SK-N-SH (cell line): ENCODE data around the gene TAS2R41. TPM values are rescaled to one million over a fixed set of nuclear protein-coding genes. Genes with fewer than 3 reads are reported as not detected.

ENCODE experiments used
- CTCF ChIA-PET: fragments of 300-600, 350-600 bp; formaldehyde crosslinking; extraction: SDS; loops from one replicate; lab custom pipeline; 2021; lab: Yijun Ruan, JAX
- POLR2A ChIA-PET: fragments of 350-600 bp; sonication (Branson Sonifier 250); formaldehyde crosslinking; extraction: SDS; loops from one replicate; lab custom pipeline; 2020; ENCODE audit warnings: antibody characterized with exemption, inconsistent platforms; lab: Yijun Ruan, JAX
- DNase-seq: peaks from one replicate; pipeline ENCODE4 v3.0.0; 2012
- H2AFZ ChIP-seq: fragments of 200-600 bp; sonication (generic); 2 replicates; pipeline ENCODE4 v1.8.1; 2016; ENCODE audit warnings: antibody characterized with exemption, mild to moderate bottlenecking, low read depth
- H3F3A ChIP-seq: fragments of 200-600 bp; sonication (generic); replicated peaks from 2 replicates; pipeline ENCODE3; 2016; ENCODE audit warnings: antibody characterized with exemption, mild to moderate bottlenecking; ENCODE audit not compliant: insufficient read depth
- H3K27ac ChIP-seq, 2 experiments: fragments of 200-500 bp in 1 of 2; fragments of 200-600 bp in 1 of 2; sonication (Bioruptor generic) in 1 of 2; sonication (generic), shearing (Covaris generic) in 1 of 2; 2 replicates each; pipeline versions ENCODE4 v1.5.1 to v1.6.1; 2014 to 2016; ENCODE audit warnings: low read depth in 2 of 2, inconsistent platforms in 1 of 2, low read length in 1 of 2, mild to moderate bottlenecking in 1 of 2, mixed read lengths in 1 of 2
- H3K27me3 ChIP-seq: fragments of 200-600 bp; sonication (generic), shearing (Covaris generic); 2 replicates; pipeline ENCODE4 v1.6.1; 2016; ENCODE audit warnings: mixed run types; ENCODE audit not compliant: insufficient read depth
- H3K36me3 ChIP-seq, 2 experiments: fragments of 200-500 bp in 1 of 2; fragments of 200-600 bp in 1 of 2; sonication (Bioruptor generic) in 1 of 2; sonication (generic) in 1 of 2; replicated peaks in 1 of 2; 2 replicates each; pipeline versions ENCODE3 to v1.5.1; 2014 to 2016; ENCODE audit warnings: low read length in 1 of 2, mild to moderate bottlenecking in 1 of 2; ENCODE audit not compliant: insufficient read depth in 2 of 2, control insufficient read depth in 1 of 2
- H3K4me1 ChIP-seq, 2 experiments: fragments of 200-500 bp in 1 of 2; fragments of 200-600 bp in 1 of 2; sonication (Bioruptor generic) in 1 of 2; sonication (generic), shearing (Covaris generic) in 1 of 2; 2 replicates each; pipeline versions ENCODE4 v1.5.1 to v1.6.1; 2014 to 2016; ENCODE audit warnings: low read depth in 1 of 2, low read length in 1 of 2, mixed run types in 1 of 2; ENCODE audit not compliant: insufficient read depth in 2 of 2, control insufficient read depth in 1 of 2
- H3K4me2 ChIP-seq: fragments of 200-600 bp; sonication (generic), shearing (Covaris generic); 2 replicates; pipeline ENCODE4 v1.6.1; 2017; ENCODE audit warnings: mixed run types
- H3K4me3 ChIP-seq, 2 experiments: fragments of 200-500 bp in 1 of 2; fragments of 200-600 bp in 1 of 2; sonication (Bioruptor generic) in 1 of 2; sonication (generic), shearing (Covaris generic) in 1 of 2; 2 replicates each; pipeline versions ENCODE4 v1.5.1 to v1.8.1; 2014 to 2016; ENCODE audit warnings: low read depth in 2 of 2, inconsistent platforms in 1 of 2, low read length in 1 of 2, mild to moderate bottlenecking in 1 of 2, mixed read lengths in 1 of 2, moderate library complexity in 1 of 2
- H3K79me2 ChIP-seq: fragments of 200-600 bp; sonication (generic); 2 replicates; pipeline ENCODE4 v1.8.1; 2017; ENCODE audit warnings: mild to moderate bottlenecking; ENCODE audit not compliant: insufficient read depth
- H3K9ac ChIP-seq: fragments of 200-600 bp; sonication (generic); 2 replicates; pipeline ENCODE4 v1.6.1; 2017; ENCODE audit warnings: mixed run types
- H3K9me2 ChIP-seq: fragments of 200-600 bp; sonication (generic); 2 replicates; pipeline ENCODE4 v1.6.1; 2017; ENCODE audit warnings: mixed run types
- H3K9me3 ChIP-seq: fragments of 200-600 bp; sonication (generic); 2 replicates; pipeline ENCODE4 v1.6.1; 2017; ENCODE audit warnings: mixed run types, mild to moderate bottlenecking, moderate library complexity
- H4K20me1 ChIP-seq: fragments of 200-600 bp; sonication (generic); 2 replicates; pipeline ENCODE4 v1.6.1; 2017; ENCODE audit warnings: mild to moderate bottlenecking, mixed run types; ENCODE audit not compliant: insufficient read depth
- CHD2 ChIP-seq: fragments of 150-350 bp; IDR thresholded peaks from 2 replicates; pipeline ENCODE4 v1.6.1; 2018; ENCODE audit warnings: low read length; ENCODE audit not compliant: partially characterized antibody
- EP300 ChIP-seq, 2 experiments: IDR thresholded peaks; 2 replicates each; pipeline versions ENCODE4 v1.4.0 to v1.6.1; 2012; ENCODE audit warnings: borderline replicate concordance in 1 of 2, low read depth in 1 of 2, low read length in 1 of 2
- FOSL2 ChIP-seq: IDR thresholded peaks from 2 replicates; pipeline ENCODE4 v1.4.0; 2012; ENCODE audit warnings: low read depth, mild to moderate bottlenecking, moderate library complexity, borderline replicate concordance
- FOXJ3 ChIP-seq: sonication (generic); formaldehyde crosslinking; IDR thresholded peaks from 2 replicates; pipeline ENCODE4 v1.5.1; 2020; ENCODE audit warnings: mild to moderate bottlenecking, missing genetic modification reagents
- FOXM1 ChIP-seq: IDR thresholded peaks from 2 replicates; pipeline ENCODE4 v1.4.0; 2012; ENCODE audit warnings: low read depth, mild to moderate bottlenecking
- GABPA ChIP-seq: IDR thresholded peaks from 2 replicates; pipeline ENCODE4 v1.4.0; 2012; ENCODE audit warnings: low read depth, mild to moderate bottlenecking
- JUND ChIP-seq: IDR thresholded peaks from 2 replicates; pipeline ENCODE4 v1.4.0; 2012
- MEF2A ChIP-seq: IDR thresholded peaks from 2 replicates; pipeline ENCODE4 v1.4.0; 2012; ENCODE audit warnings: low read depth, borderline replicate concordance
- MXI1 ChIP-seq: IDR thresholded peaks from 2 replicates; pipeline ENCODE4 v1.6.1; 2012; ENCODE audit warnings: mild to moderate bottlenecking, low read depth, low read length, improper control_type of control experiment
- NFIC ChIP-seq: IDR thresholded peaks from 2 replicates; pipeline ENCODE4 v1.4.0; 2012; ENCODE audit warnings: borderline replicate concordance
- POLR2AphosphoS5 ChIP-seq: IDR thresholded peaks from 2 replicates; pipeline ENCODE4 v1.6.1; 2012; ENCODE audit warnings: low read depth, low read length
- RAD21 ChIP-seq: IDR thresholded peaks from 2 replicates; pipeline ENCODE4 v1.6.1; 2012; ENCODE audit warnings: mild to moderate bottlenecking, low read length
- RCOR1 ChIP-seq: fragments of 150-350 bp; IDR thresholded peaks from 2 replicates; pipeline ENCODE4 v1.6.1; 2017; ENCODE audit warnings: antibody characterized with exemption, low read length
- RXRA ChIP-seq: IDR thresholded peaks from 2 replicates; pipeline ENCODE4 v1.4.0; 2012; ENCODE audit warnings: low read depth, mild to moderate bottlenecking, borderline replicate concordance
- SIN3A ChIP-seq: IDR thresholded peaks from 2 replicates; pipeline ENCODE4 v1.6.1; 2012; ENCODE audit warnings: low read depth, mild to moderate bottlenecking, low read length, moderate library complexity, borderline replicate concordance
- SMC3 ChIP-seq: IDR thresholded peaks from 2 replicates; pipeline ENCODE4 v1.6.1; 2012; ENCODE audit warnings: low read depth, low read length, improper control_type of control experiment
- TCF12 ChIP-seq: IDR thresholded peaks from 2 replicates; pipeline ENCODE4 v1.4.0; 2012
- TEAD4 ChIP-seq: IDR thresholded peaks from 2 replicates; pipeline ENCODE4 v1.4.0; 2012; ENCODE audit warnings: mild to moderate bottlenecking, borderline replicate concordance; ENCODE audit not compliant: insufficient read depth
- YY1 ChIP-seq: IDR thresholded peaks from 2 replicates; pipeline ENCODE4 v1.4.0; 2012; ENCODE audit warnings: low read depth, mild to moderate bottlenecking
- WGBS: methylation state at CpG from one replicate; pipeline ENCODE4 v1.1.6; 2017; ENCODE audit warnings: low lambda C conversion rate; 5-methylcytosine and 5-hydroxymethylcytosine counted together
- polyA plus RNA-seq, 3 experiments: library from polyadenylated mRNA; depleted of rRNA; stranded (reverse); fragments of >200 nt; gene quantifications; 2 replicates each; pipeline ENCODE4 v1.2.3, GENCODE V29; 2012
- TF ChIP-seq, protein P1 (sequence below): IDR thresholded peaks from 2 replicates; pipeline ENCODE4 v1.4.0; 2012; ENCODE audit warnings: low read depth

Gene TAS2R41
- polyA plus RNA-seq, 1 of the 3 experiments (the other 2 are of a cell fraction): not detected

DNA sequence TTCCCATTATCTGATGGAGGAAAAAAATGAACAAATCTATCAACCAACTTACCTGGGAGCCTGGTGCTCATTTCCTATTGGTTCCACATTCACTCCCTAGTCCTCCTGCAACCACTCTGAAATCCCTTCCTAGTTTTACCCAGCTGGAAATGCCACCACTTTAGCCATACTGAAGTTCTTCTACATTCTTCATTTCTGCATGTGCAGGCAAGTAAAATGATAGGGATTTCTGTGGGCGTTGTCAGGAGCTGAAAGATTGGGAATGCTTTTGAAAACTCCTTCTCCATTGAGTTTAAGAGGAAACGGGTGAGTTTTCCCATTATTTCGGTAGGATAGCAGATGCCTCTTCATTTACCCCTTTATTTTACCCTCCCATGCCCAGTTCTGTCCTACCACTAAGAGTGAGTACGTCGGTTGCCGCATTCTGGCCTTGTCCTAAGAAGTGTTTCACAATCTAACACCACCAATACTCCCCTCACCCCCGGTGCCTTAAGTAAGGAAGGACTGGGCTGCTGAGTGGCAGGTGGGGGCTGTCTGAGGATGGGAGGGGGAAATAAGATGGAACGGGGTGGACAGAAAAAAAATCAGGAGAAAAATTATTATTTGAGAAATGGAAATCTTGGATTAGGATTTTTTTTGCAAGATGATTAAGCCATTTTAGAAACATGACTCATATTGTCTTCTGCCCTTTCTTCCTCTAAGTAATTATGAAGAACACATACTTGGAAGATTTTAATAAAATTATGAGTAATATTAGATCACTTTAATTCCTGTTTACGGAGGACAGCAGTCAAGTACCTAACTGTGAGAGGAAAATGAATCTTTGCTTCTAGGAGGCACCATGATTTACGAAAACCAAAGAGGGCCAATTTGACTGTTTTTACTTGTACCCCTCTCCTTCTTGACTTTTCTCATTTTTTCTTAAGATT is 47.6 kb upstream of the TAS2R41 start:
- POLR2A ChIA-PET: no interaction called here
- Histone ChIP-seq H3F3A (peaks cover 20% of the 10 kb centered on the region), H3K36me3 (no peaks in the 10 kb centered on the region), H3K27me3 (no peaks in the 10 kb centered on the region), H2AFZ (peak overlapping the region; percentile 96), H3K4me3 (peak overlapping the region in 1 of 2 experiments; percentile 9; a peak in 1 of 4 replicates), H3K9me3 (no peaks in the 10 kb centered on the region), H3K4me2 (peak overlapping the region; percentile 68), H3K9me2 (no peaks in the 10 kb centered on the region), H3K9ac (peak overlapping the region; percentile 58; the same call in 1 of the 2 replicates), H3K4me1 (peaks cover 0 to 22% of the 10 kb centered on the region in 2 experiments; a peak in 2 of 4 replicates), H4K20me1 (no peaks in the 10 kb centered on the region), H3K27ac (peak overlapping the region; percentile 82 to 93), H3K79me2 (no peaks in the 10 kb centered on the region)
- no peak for DNase-seq
- 19% methylated on average over 10 of the region's 10 CpGs for whole genome bisulfite sequencing
- CTCF ChIA-PET: no interaction called here
- peak; percentile 73 for TF ChIP-seq MEF2A
- TF ChIP-seq GABPA: no peak
- peak; percentile 86 for TF ChIP-seq JUND
- TF ChIP-seq, protein P1, sequence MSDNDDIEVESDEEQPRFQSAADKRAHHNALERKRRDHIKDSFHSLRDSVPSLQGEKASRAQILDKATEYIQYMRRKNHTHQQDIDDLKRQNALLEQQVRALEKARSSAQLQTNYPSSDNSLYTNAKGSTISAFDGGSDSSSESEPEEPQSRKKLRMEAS: peak; percentile 5; the same call in 1 of the 2 replicates
- TF ChIP-seq SMC3: no peak
- TF ChIP-seq FOXJ3 (CRISPR knock-in tag): no peak
- peak; percentile 94 for TF ChIP-seq FOSL2
- peak; percentile 68; the same call in 1 of the 2 replicates for TF ChIP-seq NFIC
- no peak for TF ChIP-seq SIN3A
- peak; percentile 71 for TF ChIP-seq TCF12
- TF ChIP-seq EP300 (IDR thresholded peaks at IDR 0.05; ENCODE audit: borderline replicate concordance in 1 of 2, low read depth in 1 of 2, low read length in 1 of 2): peak; percentile 57 to 84; a peak in 3 of 4 replicates
- TF ChIP-seq RXRA: peak; percentile 51; the same call in 1 of the 2 replicates
- peak; percentile 36; the same call in 1 of the 2 replicates for TF ChIP-seq POLR2AphosphoS5
- TF ChIP-seq FOXM1: peak; percentile 46; the same call in 1 of the 2 replicates
- TF ChIP-seq TEAD4: peak; percentile 82

DNA sequence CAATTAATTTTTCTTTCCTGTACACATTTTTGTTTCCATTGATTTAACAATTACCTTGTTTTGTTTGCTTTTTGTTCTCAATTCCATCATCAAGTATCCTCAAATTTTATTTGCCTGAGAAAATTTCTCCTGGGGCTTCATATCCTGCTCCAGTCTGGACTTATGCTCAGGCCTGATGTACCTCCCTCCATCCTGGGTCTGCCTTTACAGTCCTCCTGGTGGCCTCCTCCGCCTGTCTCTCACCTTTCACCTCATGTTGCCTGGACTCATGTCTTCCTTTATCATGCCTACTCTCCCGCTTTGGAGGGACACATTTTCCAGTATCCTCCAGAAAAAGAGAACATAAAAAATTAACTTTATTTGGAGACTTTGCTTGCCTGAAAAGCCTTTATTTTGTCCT is 46.6 kb upstream of the TAS2R41 start:
- POLR2A ChIA-PET: no interaction called here
- Histone ChIP-seq H3K9me3 (no peaks in the 10 kb centered on the region), H3K36me3 (no peaks in the 10 kb centered on the region), H2AFZ (peak overlapping the region; percentile 96), H3K4me3 (no peak overlapping the region), H3K9me2 (no peaks in the 10 kb centered on the region), H3K27me3 (no peaks in the 10 kb centered on the region), H3F3A (peaks cover 20% of the 10 kb centered on the region), H4K20me1 (no peaks in the 10 kb centered on the region), H3K27ac (peak overlapping the region; percentile 82 to 93), H3K4me1 (peaks cover 0 to 22% of the 10 kb centered on the region in 2 experiments; a peak in 2 of 4 replicates), H3K4me2 (peak overlapping the region; percentile 68), H3K9ac (peak overlapping the region; percentile 58; the same call in 1 of the 2 replicates), H3K79me2 (no peaks in the 10 kb centered on the region)
- CTCF ChIA-PET: interaction anchor here (1.6 kb wide), 1 partner anchor 190 kb away, joined by 3 read pairs; no protein-coding TSS in a partner anchor
- TF ChIP-seq YY1: no peak
- no peak for TF ChIP-seq FOXM1
- TF ChIP-seq RAD21: no peak
- no peak for TF ChIP-seq RCOR1
- TF ChIP-seq CHD2: no peak
- TF ChIP-seq FOXJ3 (CRISPR knock-in tag): no peak
- TF ChIP-seq MXI1: no peak
- TF ChIP-seq POLR2AphosphoS5: no peak
- 51% methylated on average over 2 of the region's 2 CpGs for WGBS
- DNase-seq: no peak
